ENCODE results near the gene STK11. TPM values are rescaled to one million over a fixed set of nuclear protein-coding genes. Genes with fewer than 3 reads are reported as not detected.

STK11 gene
- total and polyA plus RNA-seq, 10 donors = 44.0 to 107 (median 74.5) TPM

GRCh38 chr19:1259876-1260748, 54.5 kb downstream of the STK11 start:
- H3K36me3 ChIP-seq = peaks cover 8 to 39% (median 31%) of the 10 kb centered on the region in 6 donors
- H3K4me3 ChIP-seq = peak overlapping the region; percentile 32 to 80 (median 65)
- intact Hi-C loops (cut with DNase I; ENCODE audit: low total_unique reads) = no loop called here
- peaks cover 79 to 100% (median 98%) of the 10 kb centered on the region in 6 donors for H3K4me1 ChIP-seq
- H3K27ac ChIP-seq = peak overlapping the region; percentile 93 to 100 (median 99)
- no peaks in the 10 kb centered on the region for H3K27me3 ChIP-seq (replicated peaks in 1 of 7)
- TF ChIP-seq POLR2A (IDR thresholded peaks at IDR 0.05) (no peak), POLR2AphosphoS5 (IDR thresholded peaks at IDR 0.05) (peak; percentile 62 to 93 (median 66))
- TF ChIP-seq, protein P1, sequence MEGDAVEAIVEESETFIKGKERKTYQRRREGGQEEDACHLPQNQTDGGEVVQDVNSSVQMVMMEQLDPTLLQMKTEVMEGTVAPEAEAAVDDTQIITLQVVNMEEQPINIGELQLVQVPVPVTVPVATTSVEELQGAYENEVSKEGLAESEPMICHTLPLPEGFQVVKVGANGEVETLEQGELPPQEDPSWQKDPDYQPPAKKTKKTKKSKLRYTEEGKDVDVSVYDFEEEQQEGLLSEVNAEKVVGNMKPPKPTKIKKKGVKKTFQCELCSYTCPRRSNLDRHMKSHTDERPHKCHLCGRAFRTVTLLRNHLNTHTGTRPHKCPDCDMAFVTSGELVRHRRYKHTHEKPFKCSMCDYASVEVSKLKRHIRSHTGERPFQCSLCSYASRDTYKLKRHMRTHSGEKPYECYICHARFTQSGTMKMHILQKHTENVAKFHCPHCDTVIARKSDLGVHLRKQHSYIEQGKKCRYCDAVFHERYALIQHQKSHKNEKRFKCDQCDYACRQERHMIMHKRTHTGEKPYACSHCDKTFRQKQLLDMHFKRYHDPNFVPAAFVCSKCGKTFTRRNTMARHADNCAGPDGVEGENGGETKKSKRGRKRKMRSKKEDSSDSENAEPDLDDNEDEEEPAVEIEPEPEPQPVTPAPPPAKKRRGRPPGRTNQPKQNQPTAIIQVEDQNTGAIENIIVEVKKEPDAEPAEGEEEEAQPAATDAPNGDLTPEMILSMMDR (IDR thresholded peaks at IDR 0.05 in 8 of 11, conservative IDR thresholded peaks at IDR 0.05 in 3 of 11) = peak in 3 of 11 experiments; percentile 9 to 24 (median 9)
- 4% methylated on average over 18 to 33 of the region's 33 CpGs for WGBS, 5 donors
- DNase-seq = peak; percentile 95
- H3K9me3 ChIP-seq = no peaks in the 10 kb centered on the region

DNA sequence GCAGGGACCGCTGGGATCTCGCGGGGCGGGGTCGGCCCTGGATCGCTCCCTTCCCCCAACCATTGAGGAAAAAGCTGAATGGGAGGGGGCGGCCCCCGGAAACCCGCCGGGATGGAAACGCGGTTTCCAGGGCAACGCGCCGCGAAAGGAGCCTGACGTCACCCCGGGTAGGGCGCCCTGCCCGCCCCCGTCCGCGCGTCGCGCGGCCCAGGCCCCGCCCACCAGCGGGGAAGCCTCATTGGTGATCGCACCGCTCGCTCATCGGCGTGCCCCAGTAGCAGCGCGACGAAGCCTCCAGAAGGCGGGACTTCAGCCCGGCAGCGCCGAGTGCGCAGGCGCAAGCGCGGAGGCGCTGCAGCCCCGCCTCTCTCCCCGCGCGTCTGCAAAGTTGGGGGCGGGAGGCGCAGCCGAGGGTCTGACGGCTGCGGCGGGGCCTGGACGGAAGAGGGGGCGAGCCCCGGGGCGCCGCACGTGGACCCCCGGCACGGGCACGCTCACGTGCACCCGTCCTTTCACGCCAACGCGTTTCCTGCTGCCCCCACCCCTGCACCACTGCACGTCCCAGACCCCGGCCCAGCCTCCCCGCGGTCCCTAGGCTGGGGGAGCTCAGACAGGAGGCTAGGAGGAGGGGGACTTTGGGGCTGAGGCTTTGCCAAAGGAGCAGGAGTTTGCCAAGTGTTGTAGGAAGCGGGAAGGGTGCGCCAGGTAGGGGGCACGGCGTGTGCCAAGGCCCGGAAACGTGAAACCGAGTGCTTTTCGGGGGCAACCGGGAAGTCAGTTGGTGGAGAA, 55.4 kb downstream of the STK11 start:
- intact Hi-C loops (cut with DNase I; ENCODE audit: low total_unique reads) = no loop called here
- peak; percentile 98 for DNase-seq

DNA sequence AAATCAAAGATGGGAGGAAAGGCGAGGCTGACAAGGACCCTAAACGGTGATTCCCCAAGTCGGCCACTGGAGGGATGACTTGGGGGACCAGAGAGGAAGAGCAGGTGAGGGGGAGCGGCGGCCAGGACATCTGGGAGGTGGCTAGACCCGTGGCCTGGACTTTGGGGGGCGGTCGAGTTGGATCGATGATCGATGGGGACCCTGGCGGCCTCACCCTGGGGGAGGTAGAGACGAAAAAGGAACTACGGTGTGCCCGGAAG, 55.9 kb downstream of the STK11 start:
- Histone ChIP-seq H3K27me3 (replicated peaks in 1 of 7) (no peaks in the 10 kb centered on the region), H3K36me3 (peaks cover 0 to 25% (median 17%) of the 10 kb centered on the region in 6 donors), H3K27ac (peak overlapping the region; percentile 93 to 100 (median 99)), H3K4me1 (peaks cover 81 to 100% (median 98%) of the 10 kb centered on the region in 6 donors), H3K9me3 (no peaks in the 10 kb centered on the region), H3K4me3 (peak overlapping the region; percentile 63 to 80 (median 66))
- intact Hi-C loops (cut with DNase I; ENCODE audit: low total_unique reads) = no loop called here
- WGBS, 5 donors = 2 to 10% (median 5%) methylated on average over 14 of the region's 14 CpGs
- no peak for DNase-seq
- TF ChIP-seq, protein P1 (IDR thresholded peaks at IDR 0.05 in 8 of 11, conservative IDR thresholded peaks at IDR 0.05 in 3 of 11) = peak in 6 of 11 experiments; percentile 4 to 23 (median 18)
- no peak for TF ChIP-seq POLR2A (IDR thresholded peaks at IDR 0.05)

More for the DNA sequence above, 55.4 kb downstream of the STK11 start:
- H3K27ac ChIP-seq = peak overlapping the region; percentile 93 to 100 (median 99)
- H3K9me3 ChIP-seq = no peaks in the 10 kb centered on the region
- H3K4me3 ChIP-seq = peak overlapping the region; percentile 63 to 80 (median 66)
- TF ChIP-seq POLR2AphosphoS5 (IDR thresholded peaks at IDR 0.05) (peak; percentile 88 to 92 (median 90)), POLR2A (IDR thresholded peaks at IDR 0.05) (peak; percentile 39 to 65 (median 50))
- TF ChIP-seq, protein P1 (IDR thresholded peaks at IDR 0.05 in 8 of 11, conservative IDR thresholded peaks at IDR 0.05 in 3 of 11) = peak in 1 of 11 experiments; percentile 5
- H3K36me3 ChIP-seq = peaks cover under 1 to 31% (median 22%) of the 10 kb centered on the region in 6 donors
- 0 to 1% (median 1%) methylated on average over 56 to 83 of the region's 83 CpGs for WGBS, 5 donors
- peaks cover 79 to 100% (median 98%) of the 10 kb centered on the region in 6 donors for H3K4me1 ChIP-seq
- no peaks in the 10 kb centered on the region for H3K27me3 ChIP-seq (replicated peaks in 1 of 7)
